ENCODE measurements around the gene PRM2. TPM values are rescaled to one million over a fixed set of nuclear protein-coding genes. Genes with fewer than 3 reads are reported as not detected.
"Not testable (repeated sequence)": the region's sequence is repeated elsewhere in the genome, so short reads cannot be mapped to it uniquely, and the experiment has no call there.

The PRM2 gene
- total and polyA plus RNA-seq, 2 donors (not counting 3 experiments of a cell fraction or from before 2014, with no cell fraction given): not detected

DNA sequence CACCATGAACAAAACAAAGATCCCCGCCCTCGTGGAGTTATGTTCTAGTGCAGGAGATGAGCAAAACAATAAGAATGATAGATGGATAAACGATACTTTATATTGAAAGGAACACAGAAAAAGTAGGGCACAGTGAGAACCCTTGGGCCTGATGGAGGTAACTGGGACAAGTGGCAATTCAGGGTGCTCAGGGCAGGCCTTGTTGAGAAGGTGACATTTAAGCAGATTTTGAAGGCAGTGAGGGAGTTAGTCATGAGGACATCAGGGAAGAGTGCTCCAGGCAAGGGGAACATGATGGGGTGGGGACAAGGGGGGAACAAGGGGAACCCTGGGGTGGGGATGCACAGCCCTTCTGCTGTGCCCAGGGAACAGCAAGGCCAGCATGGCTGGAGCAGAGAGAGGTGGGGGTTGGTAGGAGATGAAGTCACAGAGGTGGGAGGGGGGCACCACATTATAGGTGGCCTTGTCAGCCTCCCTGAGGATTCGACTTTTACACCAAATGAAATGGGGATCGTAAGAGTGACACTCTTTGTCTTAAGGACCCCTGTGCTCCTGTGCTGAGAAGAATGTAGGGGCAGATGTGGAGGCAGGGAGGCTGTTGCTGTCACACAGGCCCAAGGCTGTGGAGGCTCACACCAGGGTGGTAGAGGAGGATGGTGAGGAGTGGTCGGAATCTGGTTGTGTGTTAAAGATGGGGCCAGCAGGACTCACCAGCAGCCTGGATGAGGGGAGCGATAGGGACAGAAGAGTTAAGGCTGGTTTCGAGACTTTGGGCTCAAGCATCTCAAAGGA lies 14.0 kb upstream of the PRM2 start:
- no TSS peak for BruUV-seq (replicated peaks)
- H3K4me1 ChIP-seq (ENCODE audit: control insufficient read depth, extremely low read depth, insufficient read depth, low read length): no peaks in the 10 kb centered on the region
- no peak for DNase-seq (ENCODE audit: low read depth, low spot score)
- dilution Hi-C loops (cut with MboI; ENCODE audit: extremely low pct_ligation_motif_present, low sequenced_read_pairs) (no loop called here), intact Hi-C loops (cut with micrococcal nuclease) (no loop called here)
- peaks cover 3% of the 10 kb centered on the region in 2 experiments for H3K27me3 ChIP-seq (ENCODE audit: control insufficient read depth in 2 of 2, insufficient read depth in 2 of 2, low read length in 2 of 2)
- no peak overlapping the region for H3K4me3 ChIP-seq (replicated peaks in 1 of 3; ENCODE audit: insufficient read depth in 1 of 3, low read depth in 1 of 3, low read length in 3 of 3)
- H3K27ac ChIP-seq (ENCODE audit: insufficient read depth, low read depth, low read length): no peak overlapping the region
- FAIRE-seq: no peak
- H3K9ac ChIP-seq (replicated peaks; ENCODE audit: extremely low read depth, insufficient read depth, low read length): no peak overlapping the region
- no peak overlapping the region for H2AFZ ChIP-seq (ENCODE audit: low read depth, low read length)
- TF ChIP-seq POLR2AphosphoS5 (IDR thresholded peaks at IDR 0.05; ENCODE audit: insufficient read depth, low read depth, low read length) (no peak), JUN (IDR thresholded peaks at IDR 0.05; ENCODE audit: borderline replicate concordance, insufficient read depth, insufficient read length, low read depth) (no peak), GATA2 (IDR thresholded peaks at IDR 0.05; ENCODE audit: insufficient read depth, insufficient read length, low read depth, low read length) (no peak), EZH2 (IDR thresholded peaks at IDR 0.05; ENCODE audit: borderline replicate concordance, low read depth, low read length, severe bottlenecking) (no peak), POLR2A (IDR thresholded peaks at IDR 0.05; ENCODE audit: low read depth, low read length) (no peak), FOS (IDR thresholded peaks at IDR 0.05; ENCODE audit: borderline replicate concordance, insufficient read depth, low read length) (no peak), MYC (IDR thresholded peaks at IDR 0.05; ENCODE audit: low read depth, low read length) (no peak)
- TF ChIP-seq, protein P1, sequence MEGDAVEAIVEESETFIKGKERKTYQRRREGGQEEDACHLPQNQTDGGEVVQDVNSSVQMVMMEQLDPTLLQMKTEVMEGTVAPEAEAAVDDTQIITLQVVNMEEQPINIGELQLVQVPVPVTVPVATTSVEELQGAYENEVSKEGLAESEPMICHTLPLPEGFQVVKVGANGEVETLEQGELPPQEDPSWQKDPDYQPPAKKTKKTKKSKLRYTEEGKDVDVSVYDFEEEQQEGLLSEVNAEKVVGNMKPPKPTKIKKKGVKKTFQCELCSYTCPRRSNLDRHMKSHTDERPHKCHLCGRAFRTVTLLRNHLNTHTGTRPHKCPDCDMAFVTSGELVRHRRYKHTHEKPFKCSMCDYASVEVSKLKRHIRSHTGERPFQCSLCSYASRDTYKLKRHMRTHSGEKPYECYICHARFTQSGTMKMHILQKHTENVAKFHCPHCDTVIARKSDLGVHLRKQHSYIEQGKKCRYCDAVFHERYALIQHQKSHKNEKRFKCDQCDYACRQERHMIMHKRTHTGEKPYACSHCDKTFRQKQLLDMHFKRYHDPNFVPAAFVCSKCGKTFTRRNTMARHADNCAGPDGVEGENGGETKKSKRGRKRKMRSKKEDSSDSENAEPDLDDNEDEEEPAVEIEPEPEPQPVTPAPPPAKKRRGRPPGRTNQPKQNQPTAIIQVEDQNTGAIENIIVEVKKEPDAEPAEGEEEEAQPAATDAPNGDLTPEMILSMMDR (IDR thresholded peaks at IDR 0.05; ENCODE audit: extremely low read depth in 1 of 2, insufficient read depth in 1 of 2, low read depth in 1 of 2, low read length in 2 of 2): no peak
- TF ChIP-seq, protein P2, sequence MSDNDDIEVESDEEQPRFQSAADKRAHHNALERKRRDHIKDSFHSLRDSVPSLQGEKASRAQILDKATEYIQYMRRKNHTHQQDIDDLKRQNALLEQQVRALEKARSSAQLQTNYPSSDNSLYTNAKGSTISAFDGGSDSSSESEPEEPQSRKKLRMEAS (IDR thresholded peaks at IDR 0.05; ENCODE audit: insufficient read depth, insufficient read length): no peak
- no peaks in the 10 kb centered on the region for H3K9me1 ChIP-seq (replicated peaks; ENCODE audit: control insufficient read depth, extremely low read depth, insufficient read depth, low read length)
- H3K4me2 ChIP-seq (ENCODE audit: insufficient read depth, low read length): no peak overlapping the region
- H4K20me1 ChIP-seq (replicated peaks; ENCODE audit: control insufficient read depth, extremely low read depth, insufficient read depth, low read length): no peaks in the 10 kb centered on the region
- H3K36me3 ChIP-seq (ENCODE audit: control insufficient read depth in 2 of 2, extremely low read depth in 1 of 2, insufficient read depth in 2 of 2, low read length in 2 of 2): no peaks in the 10 kb centered on the region
- CTCF ChIA-PET: no interaction called here
- H3K9me3 ChIP-seq (replicated peaks; ENCODE audit: control insufficient read depth, insufficient read depth, low read length): no peaks in the 10 kb centered on the region
- no peaks in the 10 kb centered on the region for H3K79me2 ChIP-seq (ENCODE audit: control insufficient read depth, insufficient read depth, low read length)
- POLR2A ChIA-PET: no interaction called here

DNA sequence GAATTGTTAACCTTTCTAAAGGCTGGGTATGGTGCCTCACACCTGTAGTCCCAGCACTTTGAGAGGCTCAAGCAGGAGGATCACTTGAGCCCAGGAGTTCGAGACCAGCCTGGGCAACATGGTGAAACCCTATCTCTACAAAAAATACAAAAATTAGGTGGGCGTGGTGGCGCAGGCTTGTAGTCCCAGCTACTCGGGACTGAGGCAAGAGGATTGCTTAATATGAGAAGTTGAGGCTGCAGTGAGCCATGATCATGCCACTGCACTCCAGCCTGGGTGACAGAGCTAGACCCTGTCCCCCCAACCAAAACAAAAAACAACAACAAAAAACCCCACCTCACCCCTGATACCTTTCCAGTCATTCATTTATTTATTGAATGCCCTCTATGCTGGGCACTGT lies 13.4 kb upstream of the PRM2 start:
- intact Hi-C loops (cut with micrococcal nuclease); H3K9me3 ChIP-seq (replicated peaks; ENCODE audit: control insufficient read depth, insufficient read depth, low read length); FAIRE-seq; H3K79me2 ChIP-seq (ENCODE audit: control insufficient read depth, insufficient read depth, low read length); H3K36me3 ChIP-seq (ENCODE audit: control insufficient read depth in 2 of 2, extremely low read depth in 1 of 2, insufficient read depth in 2 of 2, low read length in 2 of 2); CTCF ChIA-PET; BruUV-seq (replicated peaks); DNase-seq (ENCODE audit: low read depth, low spot score); H4K20me1 ChIP-seq (replicated peaks; ENCODE audit: control insufficient read depth, extremely low read depth, insufficient read depth, low read length); POLR2A ChIA-PET; H3K4me3 ChIP-seq (replicated peaks in 1 of 3; ENCODE audit: insufficient read depth in 1 of 3, low read depth in 1 of 3, low read length in 3 of 3); H2AFZ ChIP-seq (ENCODE audit: low read depth, low read length); H3K4me1 ChIP-seq (ENCODE audit: control insufficient read depth, extremely low read depth, insufficient read depth, low read length); H3K27me3 ChIP-seq (ENCODE audit: control insufficient read depth in 2 of 2, insufficient read depth in 2 of 2, low read length in 2 of 2); H3K9ac ChIP-seq (replicated peaks; ENCODE audit: extremely low read depth, insufficient read depth, low read length); H3K9me1 ChIP-seq (replicated peaks; ENCODE audit: control insufficient read depth, extremely low read depth, insufficient read depth, low read length); H3K27ac ChIP-seq (ENCODE audit: insufficient read depth, low read depth, low read length); H3K4me2 ChIP-seq (ENCODE audit: insufficient read depth, low read length); dilution Hi-C loops (cut with MboI; ENCODE audit: extremely low pct_ligation_motif_present, low sequenced_read_pairs): not testable (repeated sequence)

All from endothelial cell of umbilical vein (primary cell).